Endothelial cell of hepatic sinusoid (primary cell): ENCODE results near the gene SLC25A10.

Experiments
- in situ Hi-C: cut with HindIII; loops from 2 replicates; pipeline ENCODE4 v1.10.0; 2017; ENCODE audit warnings: low sequenced_read_pairs

SLC25A10 gene

GRCh38 chr17:81705518-81706231 is 6.4 kb upstream of the SLC25A10 start:
- in situ Hi-C loops = no loop called here

GRCh38 chr17:81706232-81706611 is 5.9 kb upstream of the SLC25A10 start:
- in situ Hi-C loops = no loop called here

GRCh38 chr17:81706757-81707624 is 5.1 kb upstream of the SLC25A10 start:
- in situ Hi-C loops = no loop called here

GRCh38 chr17:81707725-81708646 is 4.1 kb upstream of the SLC25A10 start:
- in situ Hi-C loops = no loop called here

- in situ Hi-C loops = no loop called here
These were observed 3.3 kb upstream of the SLC25A10 start for GRCh38 chr17:81708739-81709185.

- in situ Hi-C loops = no loop called here
These were observed 1.4 kb upstream of the SLC25A10 start for GRCh38 chr17:81710514-81711308.

- in situ Hi-C loops = no loop called here
These were observed 452 bp downstream of the SLC25A10 start for GRCh38 chr17:81712468-81713003.

GRCh38 chr17:81713004-81713555 is 996 bp downstream of the SLC25A10 start:
- in situ Hi-C loops = no loop called here

GRCh38 chr17:81713556-81714411 is 1.7 kb downstream of the SLC25A10 start:
- in situ Hi-C loops = no loop called here

- in situ Hi-C loops = no loop called here
These were observed 2.5 kb downstream of the SLC25A10 start for GRCh38 chr17:81714412-81715106.

GRCh38 chr17:81715107-81715871 is 3.2 kb downstream of the SLC25A10 start:
- in situ Hi-C loops = no loop called here

- in situ Hi-C loops = no loop called here
These were observed 4.0 kb downstream of the SLC25A10 start for GRCh38 chr17:81715872-81716673.

GRCh38 chr17:81716674-81716996 is 4.6 kb downstream of the SLC25A10 start:
- in situ Hi-C loops = no loop called here

GRCh38 chr17:81717049-81717765 is 5.1 kb downstream of the SLC25A10 start:
- in situ Hi-C loops = no loop called here

- in situ Hi-C loops = no loop called here
These were observed 5.6 kb downstream of the SLC25A10 start for GRCh38 chr17:81717766-81718089.
